Measurements from ENCODE around the gene RPA3. TPM values are rescaled to one million over a fixed set of nuclear protein-coding genes. Genes with fewer than 3 reads are reported as not detected.

Gene RPA3
- total and polyA plus RNA-seq, 2 of the 13 experiments (the other 11 are each of a cell fraction or from before 2014, with no cell fraction given) = 38.3 to 154 TPM

DNA sequence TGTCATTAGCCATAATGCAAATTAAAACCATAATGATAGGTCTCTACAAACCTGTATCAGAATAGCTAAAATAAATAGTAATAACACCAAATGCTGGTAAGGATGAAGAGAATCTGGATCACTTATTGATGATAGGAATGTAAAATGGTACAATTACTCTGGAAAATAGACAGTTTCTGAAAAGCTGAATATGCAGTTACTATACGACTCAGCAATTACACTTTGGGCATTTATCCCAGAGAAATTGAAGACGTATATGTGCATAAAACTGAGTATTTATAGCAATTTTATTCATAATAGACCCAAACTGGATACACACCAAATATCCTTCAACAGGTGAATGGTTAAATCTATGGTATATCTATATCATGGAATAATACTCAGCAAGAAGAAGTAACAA lies 7.9 kb downstream of the RPA3 start:
- no peaks in the 10 kb centered on the region for H3K4me1 ChIP-seq (ENCODE audit: insufficient read depth, low read length)
- H4K20me1 ChIP-seq (ENCODE audit: insufficient read depth, low read length) = no peaks in the 10 kb centered on the region
- no peak for DNase-seq (ENCODE audit: low spot score)
- intact Hi-C loops (cut with micrococcal nuclease; ENCODE audit: unreplicated experiment) (no loop called here), in situ Hi-C loops (cut with HindIII; ENCODE audit: extremely low pct_ligation_motif_present, low pct_unique_long_range_greater_than_20kb) (no loop called here)
- H3K27me3 ChIP-seq (ENCODE audit: control insufficient read depth in 1 of 2, insufficient read depth in 2 of 2, low read length in 2 of 2) = no peaks in the 10 kb centered on the region
- H3K79me2 ChIP-seq (ENCODE audit: insufficient read depth, low read length) = no peaks in the 10 kb centered on the region
- H3K4me3 ChIP-seq (replicated peaks in 1 of 3; ENCODE audit: insufficient read depth in 1 of 3, low read depth in 2 of 3, low read length in 3 of 3) = no peak overlapping the region
- CTCF ChIA-PET (ENCODE audit: low intra/inter-chr PET ratio, low total read pairs) = no interaction called here
- WGBS (ENCODE audit: low lambda C conversion rate) = 99% methylated on average over 2 of the region's 2 CpGs
- no peak overlapping the region for H3K4me2 ChIP-seq (ENCODE audit: low read depth, low read length)
- no peak for ATAC-seq
- no peaks in the 10 kb centered on the region for H3K36me3 ChIP-seq (replicated peaks in 1 of 2; ENCODE audit: control insufficient read depth in 1 of 2, insufficient read depth in 2 of 2, low read length in 2 of 2)
- H2AFZ ChIP-seq (ENCODE audit: low read length) = no peak overlapping the region
- no peaks in the 10 kb centered on the region for H3K9me3 ChIP-seq (ENCODE audit: low read length)
- BruUV-seq (replicated peaks) = no TSS peak
- POLR2A ChIA-PET = no interaction called here
- TF ChIP-seq MAFF (IDR thresholded peaks at IDR 0.05; ENCODE audit: low read depth, low read length) (peak; percentile 67; the same call in 1 of the 2 replicates), MAFK (conservative IDR thresholded peaks at IDR 0.05 in 1 of 2, IDR thresholded peaks at IDR 0.05 in 1 of 2; ENCODE audit: low read length in 2 of 2) (peak; percentile 46 to 58; a peak in 3 of 4 replicates), ZNF451 (CRISPR knock-in tag; IDR thresholded peaks at IDR 0.05) (no peak)
- no peak for FAIRE-seq
- no peak overlapping the region for H3K27ac ChIP-seq (ENCODE audit: extremely low read length, insufficient read depth, low read length)
- no peak overlapping the region for H3K9ac ChIP-seq (ENCODE audit: insufficient read depth, low read depth, low read length)

DNA sequence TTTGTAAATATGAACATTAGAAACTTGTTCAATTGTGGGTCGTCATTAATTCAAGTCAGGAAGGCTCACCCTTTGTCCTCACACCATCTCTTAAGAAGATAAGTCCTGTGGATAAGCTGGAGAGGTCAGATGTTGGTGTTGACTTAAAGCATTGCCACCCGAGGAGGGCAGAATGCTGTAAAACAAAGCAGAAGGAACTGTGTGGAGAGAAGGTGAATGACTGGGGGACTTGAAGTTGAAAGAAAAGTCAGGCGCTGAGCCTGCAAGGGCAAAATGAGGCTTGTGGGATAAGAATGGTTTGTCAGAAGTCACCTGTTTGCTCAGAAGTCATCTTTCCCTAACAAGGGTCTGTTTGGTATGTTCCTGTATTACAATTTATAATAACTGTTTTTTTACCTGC lies 9.1 kb downstream of the RPA3 start:
- no peaks in the 10 kb centered on the region for H3K79me2 ChIP-seq (ENCODE audit: insufficient read depth, low read length)
- no peak overlapping the region for H3K4me3 ChIP-seq (replicated peaks in 1 of 3; ENCODE audit: insufficient read depth in 1 of 3, low read depth in 2 of 3, low read length in 3 of 3)
- no peaks in the 10 kb centered on the region for H3K36me3 ChIP-seq (replicated peaks in 1 of 2; ENCODE audit: control insufficient read depth in 1 of 2, insufficient read depth in 2 of 2, low read length in 2 of 2)
- H4K20me1 ChIP-seq (ENCODE audit: insufficient read depth, low read length) = no peaks in the 10 kb centered on the region
- ATAC-seq (no peak), DNase-seq (ENCODE audit: low spot score) (no peak), FAIRE-seq (no peak)
- H2AFZ ChIP-seq (ENCODE audit: low read length) = no peak overlapping the region
- ChIA-PET POLR2A (no interaction called here), CTCF (ENCODE audit: low intra/inter-chr PET ratio, low total read pairs) (no interaction called here)
- H3K27me3 ChIP-seq (ENCODE audit: control insufficient read depth in 1 of 2, insufficient read depth in 2 of 2, low read length in 2 of 2) = no peaks in the 10 kb centered on the region
- no TSS peak for BruUV-seq (replicated peaks)
- H3K4me1 ChIP-seq (ENCODE audit: insufficient read depth, low read length) = no peaks in the 10 kb centered on the region
- no peak overlapping the region for H3K9ac ChIP-seq (ENCODE audit: insufficient read depth, low read depth, low read length)
- in situ Hi-C loops (cut with HindIII; ENCODE audit: extremely low pct_ligation_motif_present, low pct_unique_long_range_greater_than_20kb) = no loop called here
- 79% methylated on average over 3 of the region's 3 CpGs for WGBS (ENCODE audit: low lambda C conversion rate)
- H3K4me2 ChIP-seq (ENCODE audit: low read depth, low read length) = no peak overlapping the region
- no peaks in the 10 kb centered on the region for H3K9me3 ChIP-seq (ENCODE audit: low read length)
- intact Hi-C loops (cut with micrococcal nuclease; ENCODE audit: unreplicated experiment) = no loop called here
- no peak overlapping the region for H3K27ac ChIP-seq (ENCODE audit: extremely low read length, insufficient read depth, low read length)
- no peak for TF ChIP-seq ZSCAN30 (CRISPR knock-in tag; IDR thresholded peaks at IDR 0.05)
- no peak for TF ChIP-seq TP53 (CRISPR knock-in tag; conservative IDR thresholded peaks at IDR 0.05)
- no peak for TF ChIP-seq ZNF703 (CRISPR knock-in tag; IDR thresholded peaks at IDR 0.05; ENCODE audit: borderline replicate concordance)
- no peak for TF ChIP-seq THAP8 (CRISPR knock-in tag; IDR thresholded peaks at IDR 0.05; ENCODE audit: borderline replicate concordance)
- TF ChIP-seq ZNF331 (CRISPR knock-in tag; IDR thresholded peaks at IDR 0.05) = no peak
- TF ChIP-seq MLX (CRISPR knock-in tag; IDR thresholded peaks at IDR 0.05) = no peak
- TF ChIP-seq HNRNPUL1 (IDR thresholded peaks at IDR 0.05; ENCODE audit: low read depth, low read length) = no peak

Measured in HepG2 (cell line).